ENCODE data around the gene NDUFB8. TPM values are rescaled to one million over a fixed set of nuclear protein-coding genes. Genes with fewer than 3 reads are reported as not detected.

The NDUFB8 gene
- total RNA-seq, 2 experiments from 2014 or later: 268 to 300 TPM

GRCh38 chr10:100490531-100490930 is 39.1 kb downstream of the NDUFB8 start:
- H3K4me3 Mint-ChIP-seq: no peak overlapping the region
- CTCF ChIA-PET: interaction anchor here (0.6 to 13.1 kb wide), 4 partner anchors 6 to 57 kb away, joined by 3 to 179 read pairs (median 3); no protein-coding TSS in a partner anchor
- DNase-seq: no peak
- H3K9me3 Mint-ChIP-seq (ENCODE audit: low read depth): no peaks in the 10 kb centered on the region
- no peak for ATAC-seq
- no peaks in the 10 kb centered on the region for H3K27me3 Mint-ChIP-seq
- peaks cover 9% of the 10 kb centered on the region for H3K4me1 Mint-ChIP-seq
- H3K36me3 Mint-ChIP-seq: peaks cover 48% of the 10 kb centered on the region
- H3K27ac Mint-ChIP-seq: no peak overlapping the region

GRCh38 chr10:100489396-100489795 is 40.3 kb downstream of the NDUFB8 start:
- peaks cover 42% of the 10 kb centered on the region for H3K36me3 Mint-ChIP-seq
- CTCF ChIA-PET: interaction anchor here (10.0 to 10.3 kb wide), 2 partner anchors 7 to 23 kb away, joined by 179 to 363 read pairs; partner anchors contain the start of gene SEC31B
- no peak overlapping the region for H3K4me3 Mint-ChIP-seq
- H3K9me3 Mint-ChIP-seq (ENCODE audit: low read depth): no peaks in the 10 kb centered on the region
- peaks cover 9% of the 10 kb centered on the region for H3K4me1 Mint-ChIP-seq
- H3K27ac Mint-ChIP-seq: peak overlapping the region; percentile 3
- ATAC-seq (no peak), DNase-seq (no peak)
- H3K27me3 Mint-ChIP-seq: no peaks in the 10 kb centered on the region

- no peak for ATAC-seq
- Mint-ChIP-seq H3K27me3 (no peaks in the 10 kb centered on the region), H3K4me1 (peaks cover 11% of the 10 kb centered on the region), H3K9me3 (ENCODE audit: low read depth) (no peaks in the 10 kb centered on the region), H3K4me3 (no peak overlapping the region), H3K36me3 (peaks cover 27% of the 10 kb centered on the region), H3K27ac (no peak overlapping the region)
- CTCF ChIA-PET: interaction anchor here (0.6 to 10.3 kb wide), 3 partner anchors 9 to 25 kb away, joined by 3 to 363 read pairs (median 179); partner anchors contain the start of gene SEC31B
- no peak for DNase-seq
Observed at GRCh38 chr10:100487529-100487928, 42.1 kb downstream of the NDUFB8 start.

GRCh38 chr10:100485801-100486495 is 43.7 kb downstream of the NDUFB8 start:
- H3K27me3 Mint-ChIP-seq: peaks cover 4% of the 10 kb centered on the region
- H3K27ac Mint-ChIP-seq: no peak overlapping the region
- peaks cover 22% of the 10 kb centered on the region for H3K4me1 Mint-ChIP-seq
- H3K36me3 Mint-ChIP-seq: peaks cover 21% of the 10 kb centered on the region
- ATAC-seq: no peak
- CTCF ChIA-PET: interaction anchor here (10.0 to 10.3 kb wide), 2 partner anchors 11 to 27 kb away, joined by 179 to 363 read pairs; partner anchors contain the start of gene SEC31B
- no peaks in the 10 kb centered on the region for H3K9me3 Mint-ChIP-seq (ENCODE audit: low read depth)
- DNase-seq: no peak
- H3K4me3 Mint-ChIP-seq: no peak overlapping the region

GRCh38 chr10:100485366-100485765 is 44.3 kb downstream of the NDUFB8 start:
- no peak overlapping the region for H3K4me3 Mint-ChIP-seq
- no peak overlapping the region for H3K27ac Mint-ChIP-seq
- H3K27me3 Mint-ChIP-seq: peaks cover 8% of the 10 kb centered on the region
- peaks cover 22% of the 10 kb centered on the region for H3K4me1 Mint-ChIP-seq
- H3K9me3 Mint-ChIP-seq (ENCODE audit: low read depth): no peaks in the 10 kb centered on the region
- CTCF ChIA-PET: interaction anchor here (10.0 to 10.3 kb wide), 2 partner anchors 11 to 27 kb away, joined by 179 to 363 read pairs; partner anchors contain the start of gene SEC31B
- peaks cover 18% of the 10 kb centered on the region for H3K36me3 Mint-ChIP-seq
- no peak for DNase-seq
- ATAC-seq: no peak

- no peak for ATAC-seq
- no peak overlapping the region for H3K27ac Mint-ChIP-seq
- no peak for DNase-seq
- CTCF ChIA-PET: interaction anchor here (1.1 to 10.3 kb wide), 4 partner anchors 13 to 157 kb away, joined by 3 to 363 read pairs (median 92); partner anchors contain the start of gene SEC31B
- peaks cover 9% of the 10 kb centered on the region for H3K36me3 Mint-ChIP-seq
- H3K27me3 Mint-ChIP-seq: peaks cover 19% of the 10 kb centered on the region
- no peaks in the 10 kb centered on the region for H3K9me3 Mint-ChIP-seq (ENCODE audit: low read depth)
- H3K4me1 Mint-ChIP-seq: peaks cover 22% of the 10 kb centered on the region
- no peak overlapping the region for H3K4me3 Mint-ChIP-seq
Observed at GRCh38 chr10:100483876-100484666, 45.6 kb downstream of the NDUFB8 start.

GRCh38 chr10:100482834-100483185 is 46.9 kb downstream of the NDUFB8 start:
- CTCF ChIA-PET: interaction anchor here (0.8 to 10.3 kb wide), 26 partner anchors 9 to 202 kb away, joined by 3 to 363 read pairs (median 6); partner anchors contain the start of genes HIF1AN, SCD and SEC31B
- ATAC-seq (no peak), DNase-seq (no peak)
- Mint-ChIP-seq H3K9me3 (ENCODE audit: low read depth) (no peaks in the 10 kb centered on the region), H3K27me3 (peaks cover 29% of the 10 kb centered on the region), H3K4me3 (peak overlapping the region; percentile 74), H3K4me1 (peaks cover 22% of the 10 kb centered on the region), H3K36me3 (peaks cover 6% of the 10 kb centered on the region), H3K27ac (no peak overlapping the region)

GRCh38 chr10:100482181-100482833 is 47.4 kb downstream of the NDUFB8 start:
- H3K27ac Mint-ChIP-seq: peak overlapping the region; percentile 52

GRCh38 chr10:100481462-100482081 is 48.1 kb downstream of the NDUFB8 start:
- DNase-seq (peak; percentile 94), ATAC-seq (peak; percentile 94)
- peaks cover 22% of the 10 kb centered on the region for H3K4me1 Mint-ChIP-seq
- no peaks in the 10 kb centered on the region for H3K9me3 Mint-ChIP-seq (ENCODE audit: low read depth)
- H3K27me3 Mint-ChIP-seq: peaks cover 29% of the 10 kb centered on the region
- peaks cover 1% of the 10 kb centered on the region for H3K36me3 Mint-ChIP-seq
- CTCF ChIA-PET: interaction anchor here (0.6 to 10.3 kb wide), 24 partner anchors 8 to 149 kb away, joined by 3 to 363 read pairs (median 6); partner anchors contain the start of genes HIF1AN and SEC31B
- peak overlapping the region; percentile 74 for H3K4me3 Mint-ChIP-seq
- no peak overlapping the region for H3K27ac Mint-ChIP-seq

More at GRCh38 chr10:100482181-100482833, 47.4 kb downstream of the NDUFB8 start:
- H3K4me3 Mint-ChIP-seq: peak overlapping the region; percentile 74
- DNase-seq (peak; percentile 79), ATAC-seq (peak; percentile 76)
- peaks cover 22% of the 10 kb centered on the region for H3K4me1 Mint-ChIP-seq
- CTCF ChIA-PET: interaction anchor here (0.6 to 10.3 kb wide), 31 partner anchors 9 to 202 kb away, joined by 3 to 363 read pairs (median 4); partner anchors contain the start of genes HIF1AN, SCD and SEC31B
- H3K9me3 Mint-ChIP-seq (ENCODE audit: low read depth): no peaks in the 10 kb centered on the region
- peaks cover 5% of the 10 kb centered on the region for H3K36me3 Mint-ChIP-seq
- peaks cover 29% of the 10 kb centered on the region for H3K27me3 Mint-ChIP-seq

GRCh38 chr10:100480002-100480401 is 49.7 kb downstream of the NDUFB8 start:
- CTCF ChIA-PET: interaction anchor here (3.4 to 10.3 kb wide), 3 partner anchors 17 to 46 kb away, joined by 33 to 363 read pairs (median 179); partner anchors contain the start of gene SEC31B
- Mint-ChIP-seq H3K4me3 (no peak overlapping the region), H3K27me3 (peaks cover 29% of the 10 kb centered on the region), H3K9me3 (ENCODE audit: low read depth) (no peaks in the 10 kb centered on the region), H3K4me1 (peaks cover 22% of the 10 kb centered on the region), H3K36me3 (peaks cover 1% of the 10 kb centered on the region), H3K27ac (no peak overlapping the region)
- ATAC-seq (no peak), DNase-seq (no peak)

GRCh38 chr10:100479037-100479436 is 50.6 kb downstream of the NDUFB8 start:
- H3K36me3 Mint-ChIP-seq: peaks cover 1% of the 10 kb centered on the region
- CTCF ChIA-PET: interaction anchor here (10.3 kb wide), 1 partner anchor 34 kb away, joined by 363 read pairs; the partner anchor contains the start of gene SEC31B
- H3K4me1 Mint-ChIP-seq: peaks cover 22% of the 10 kb centered on the region
- H3K27ac Mint-ChIP-seq: no peak overlapping the region
- DNase-seq (no peak), ATAC-seq (no peak)
- H3K27me3 Mint-ChIP-seq: peaks cover 29% of the 10 kb centered on the region
- H3K9me3 Mint-ChIP-seq (ENCODE audit: low read depth): no peaks in the 10 kb centered on the region
- no peak overlapping the region for H3K4me3 Mint-ChIP-seq

- ATAC-seq (no peak), DNase-seq (no peak)
- Mint-ChIP-seq H3K4me1 (peaks cover 14% of the 10 kb centered on the region), H3K36me3 (peaks cover 1% of the 10 kb centered on the region), H3K4me3 (no peak overlapping the region), H3K27me3 (peaks cover 29% of the 10 kb centered on the region), H3K9me3 (ENCODE audit: low read depth) (no peaks in the 10 kb centered on the region), H3K27ac (no peak overlapping the region)
- CTCF ChIA-PET: no interaction called here
Observed at GRCh38 chr10:100477970-100478369, 51.7 kb downstream of the NDUFB8 start.
